PC-9 (cell line): ENCODE measurements around the gene ARID5A.

Source experiments
- EZH2 ChIP-seq: fragments of 200-600 bp; sonication (generic); IDR thresholded peaks from 2 replicates; pipeline ENCODE4 v1.8.0; 2017; ENCODE audit warnings: antibody characterized with exemption, low read depth
- TF ChIP-seq, protein P1 (sequence below): fragments of 200-600 bp; sonication (generic); conservative IDR thresholded peaks from 2 replicates; pipeline ENCODE4 v1.6.1; 2017; ENCODE audit warnings: mixed run types, antibody characterized with exemption, mild to moderate bottlenecking, moderate library complexity

DNA sequence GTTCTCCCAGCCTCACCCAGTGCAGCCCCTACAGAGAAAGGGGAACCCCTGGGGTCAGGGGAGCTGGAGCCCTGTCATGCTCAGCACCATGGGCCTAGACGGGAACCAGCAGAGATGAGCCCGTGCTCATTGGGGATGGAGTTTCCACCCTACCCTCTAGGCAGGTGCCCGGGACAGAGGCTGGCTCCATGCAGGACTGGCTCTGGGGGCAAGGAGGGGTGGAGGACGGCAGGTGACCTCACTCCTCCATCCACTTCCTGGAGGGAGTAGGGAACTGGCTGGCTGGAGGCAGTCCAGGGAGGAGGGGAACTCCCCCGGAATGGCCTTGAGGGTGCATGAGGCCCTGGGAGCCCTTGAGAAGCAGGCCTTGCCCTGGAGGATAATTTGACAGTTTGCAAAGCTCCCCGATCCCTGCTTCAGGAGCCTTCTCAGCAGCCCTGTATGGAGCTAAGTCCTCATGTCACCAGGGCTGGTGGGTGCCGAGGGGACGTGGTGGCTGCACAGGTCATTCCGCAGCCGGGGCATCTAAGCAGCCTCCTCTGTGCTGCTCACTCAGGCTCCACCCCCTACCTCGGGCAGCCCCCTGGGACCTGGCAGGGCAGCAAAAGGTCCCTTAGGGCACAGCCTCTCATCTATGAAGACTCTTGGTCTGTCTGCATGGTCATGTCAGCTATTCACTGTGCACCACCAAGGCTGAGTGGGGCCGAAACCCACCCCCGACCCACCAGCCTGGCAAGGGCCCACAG lies 33.5 kb upstream of the ARID5A start:
- TF ChIP-seq, protein P1, sequence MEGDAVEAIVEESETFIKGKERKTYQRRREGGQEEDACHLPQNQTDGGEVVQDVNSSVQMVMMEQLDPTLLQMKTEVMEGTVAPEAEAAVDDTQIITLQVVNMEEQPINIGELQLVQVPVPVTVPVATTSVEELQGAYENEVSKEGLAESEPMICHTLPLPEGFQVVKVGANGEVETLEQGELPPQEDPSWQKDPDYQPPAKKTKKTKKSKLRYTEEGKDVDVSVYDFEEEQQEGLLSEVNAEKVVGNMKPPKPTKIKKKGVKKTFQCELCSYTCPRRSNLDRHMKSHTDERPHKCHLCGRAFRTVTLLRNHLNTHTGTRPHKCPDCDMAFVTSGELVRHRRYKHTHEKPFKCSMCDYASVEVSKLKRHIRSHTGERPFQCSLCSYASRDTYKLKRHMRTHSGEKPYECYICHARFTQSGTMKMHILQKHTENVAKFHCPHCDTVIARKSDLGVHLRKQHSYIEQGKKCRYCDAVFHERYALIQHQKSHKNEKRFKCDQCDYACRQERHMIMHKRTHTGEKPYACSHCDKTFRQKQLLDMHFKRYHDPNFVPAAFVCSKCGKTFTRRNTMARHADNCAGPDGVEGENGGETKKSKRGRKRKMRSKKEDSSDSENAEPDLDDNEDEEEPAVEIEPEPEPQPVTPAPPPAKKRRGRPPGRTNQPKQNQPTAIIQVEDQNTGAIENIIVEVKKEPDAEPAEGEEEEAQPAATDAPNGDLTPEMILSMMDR: no peak
- no peak for TF ChIP-seq EZH2
